Measurements from ENCODE around the gene SPON1.
"Not testable (repeated sequence)": the region's sequence is repeated elsewhere in the genome, so short reads cannot be mapped to it uniquely, and the experiment has no call there.

Gene SPON1

GRCh38 chr11:14242187-14242586 is 279.7 kb downstream of the SPON1 start:
- no peak overlapping the region for H3K9ac ChIP-seq (ENCODE audit: low read length)
- no peaks in the 10 kb centered on the region for H3K27me3 ChIP-seq (ENCODE audit: control insufficient read depth, insufficient read depth, low read length)
- no peaks in the 10 kb centered on the region for H3K9me3 ChIP-seq (ENCODE audit: control insufficient read depth, low read depth, low read length)
- H3K27ac ChIP-seq (ENCODE audit: low read length): no peak overlapping the region
- H3K4me1 ChIP-seq (ENCODE audit: control insufficient read depth, low read depth, low read length): no peaks in the 10 kb centered on the region
- H3K4me3 ChIP-seq (ENCODE audit: low read length): no peak overlapping the region
- H3K36me3 ChIP-seq (ENCODE audit: control insufficient read depth, low read depth, low read length): no peaks in the 10 kb centered on the region

GRCh38 chr11:14242733-14243132 is 280.2 kb downstream of the SPON1 start:
- Histone ChIP-seq H3K9me3 (ENCODE audit: control insufficient read depth, low read depth, low read length) (no peaks in the 10 kb centered on the region), H3K4me3 (ENCODE audit: low read length) (no peak overlapping the region), H3K9ac (ENCODE audit: low read length) (no peak overlapping the region), H3K36me3 (ENCODE audit: control insufficient read depth, low read depth, low read length) (no peaks in the 10 kb centered on the region), H3K27me3 (ENCODE audit: control insufficient read depth, insufficient read depth, low read length) (no peaks in the 10 kb centered on the region), H3K27ac (ENCODE audit: low read length) (no peak overlapping the region), H3K4me1 (ENCODE audit: control insufficient read depth, low read depth, low read length) (no peaks in the 10 kb centered on the region)

- Histone ChIP-seq H3K27ac (ENCODE audit: low read length) (no peak overlapping the region), H3K27me3 (ENCODE audit: control insufficient read depth, insufficient read depth, low read length) (no peaks in the 10 kb centered on the region), H3K9me3 (ENCODE audit: control insufficient read depth, low read depth, low read length) (no peaks in the 10 kb centered on the region), H3K36me3 (ENCODE audit: control insufficient read depth, low read depth, low read length) (no peaks in the 10 kb centered on the region), H3K4me1 (ENCODE audit: control insufficient read depth, low read depth, low read length) (peaks cover 13% of the 10 kb centered on the region), H3K4me3 (ENCODE audit: low read length) (no peak overlapping the region), H3K9ac (ENCODE audit: low read length) (no peak overlapping the region)
These were observed 282.4 kb downstream of the SPON1 start for GRCh38 chr11:14244926-14245325.

GRCh38 chr11:14245444-14245843 is 282.9 kb downstream of the SPON1 start:
- H3K27ac ChIP-seq (ENCODE audit: low read length): no peak overlapping the region
- H3K36me3 ChIP-seq (ENCODE audit: control insufficient read depth, low read depth, low read length): no peaks in the 10 kb centered on the region
- no peak overlapping the region for H3K4me3 ChIP-seq (ENCODE audit: low read length)
- no peaks in the 10 kb centered on the region for H3K27me3 ChIP-seq (ENCODE audit: control insufficient read depth, insufficient read depth, low read length)
- H3K9ac ChIP-seq (ENCODE audit: low read length): no peak overlapping the region
- peaks cover 13% of the 10 kb centered on the region for H3K4me1 ChIP-seq (ENCODE audit: control insufficient read depth, low read depth, low read length)
- H3K9me3 ChIP-seq (ENCODE audit: control insufficient read depth, low read depth, low read length): no peaks in the 10 kb centered on the region

GRCh38 chr11:14248580-14248981 is 286.1 kb downstream of the SPON1 start:
- Histone ChIP-seq H3K4me3 (ENCODE audit: low read length) (no peak overlapping the region), H3K9me3 (ENCODE audit: control insufficient read depth, low read depth, low read length) (no peaks in the 10 kb centered on the region), H3K4me1 (ENCODE audit: control insufficient read depth, low read depth, low read length) (peaks cover 13% of the 10 kb centered on the region), H3K9ac (ENCODE audit: low read length) (no peak overlapping the region), H3K27me3 (ENCODE audit: control insufficient read depth, insufficient read depth, low read length) (no peaks in the 10 kb centered on the region), H3K36me3 (ENCODE audit: control insufficient read depth, low read depth, low read length) (no peaks in the 10 kb centered on the region), H3K27ac (ENCODE audit: low read length) (no peak overlapping the region)

- Histone ChIP-seq H3K9me3 (ENCODE audit: control insufficient read depth, low read depth, low read length) (no peaks in the 10 kb centered on the region), H3K36me3 (ENCODE audit: control insufficient read depth, low read depth, low read length) (no peaks in the 10 kb centered on the region), H3K4me1 (ENCODE audit: control insufficient read depth, low read depth, low read length) (peaks cover 13% of the 10 kb centered on the region), H3K27me3 (ENCODE audit: control insufficient read depth, insufficient read depth, low read length) (no peaks in the 10 kb centered on the region), H3K9ac (ENCODE audit: low read length) (no peak overlapping the region), H3K4me3 (ENCODE audit: low read length) (no peak overlapping the region), H3K27ac (ENCODE audit: low read length) (no peak overlapping the region)
These were observed 286.8 kb downstream of the SPON1 start for GRCh38 chr11:14249121-14249963.

- Histone ChIP-seq H3K4me1 (ENCODE audit: control insufficient read depth, low read depth, low read length) (peaks cover 13% of the 10 kb centered on the region), H3K27ac (ENCODE audit: low read length) (no peak overlapping the region), H3K9me3 (ENCODE audit: control insufficient read depth, low read depth, low read length) (no peaks in the 10 kb centered on the region), H3K9ac (ENCODE audit: low read length) (no peak overlapping the region), H3K4me3 (ENCODE audit: low read length) (no peak overlapping the region), H3K27me3 (ENCODE audit: control insufficient read depth, insufficient read depth, low read length) (no peaks in the 10 kb centered on the region), H3K36me3 (ENCODE audit: control insufficient read depth, low read depth, low read length) (no peaks in the 10 kb centered on the region)
These were observed 289.2 kb downstream of the SPON1 start for GRCh38 chr11:14251754-14252153.

DNA sequence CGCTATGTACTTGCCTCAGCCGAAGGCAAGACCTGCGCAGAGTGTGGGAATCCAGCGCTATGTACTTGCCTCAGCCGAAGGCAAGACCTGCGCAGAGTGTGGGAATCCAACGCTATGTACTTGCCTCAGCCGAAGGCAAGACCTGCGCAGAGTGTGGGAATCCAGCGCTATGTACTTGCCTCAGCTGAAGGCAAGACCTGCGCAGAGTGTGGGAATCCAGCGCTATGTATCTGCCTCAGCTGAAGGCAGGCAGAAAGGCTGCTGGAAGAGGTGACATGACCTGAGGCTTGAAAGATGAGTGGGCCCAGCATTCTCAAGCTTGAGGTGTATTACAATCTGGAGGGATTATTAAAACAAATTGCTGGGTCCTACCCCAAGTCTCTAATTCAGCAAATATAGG is 290.0 kb downstream of the SPON1 start:
- H3K9me3 ChIP-seq (ENCODE audit: control insufficient read depth, low read depth, low read length); H3K4me3 ChIP-seq (ENCODE audit: low read length); H3K9ac ChIP-seq (ENCODE audit: low read length); H3K27me3 ChIP-seq (ENCODE audit: control insufficient read depth, insufficient read depth, low read length); H3K36me3 ChIP-seq (ENCODE audit: control insufficient read depth, low read depth, low read length); H3K27ac ChIP-seq (ENCODE audit: low read length): not testable (repeated sequence)
- peaks cover 13% of the 10 kb centered on the region for H3K4me1 ChIP-seq (ENCODE audit: control insufficient read depth, low read depth, low read length)

GRCh38 chr11:14253421-14253820 is 290.9 kb downstream of the SPON1 start:
- Histone ChIP-seq H3K9ac (ENCODE audit: low read length) (no peak overlapping the region), H3K4me1 (ENCODE audit: control insufficient read depth, low read depth, low read length) (peaks cover 9% of the 10 kb centered on the region), H3K27me3 (ENCODE audit: control insufficient read depth, insufficient read depth, low read length) (no peaks in the 10 kb centered on the region), H3K9me3 (ENCODE audit: control insufficient read depth, low read depth, low read length) (no peaks in the 10 kb centered on the region), H3K4me3 (ENCODE audit: low read length) (no peak overlapping the region), H3K36me3 (ENCODE audit: control insufficient read depth, low read depth, low read length) (no peaks in the 10 kb centered on the region), H3K27ac (ENCODE audit: low read length) (no peak overlapping the region)

DNA sequence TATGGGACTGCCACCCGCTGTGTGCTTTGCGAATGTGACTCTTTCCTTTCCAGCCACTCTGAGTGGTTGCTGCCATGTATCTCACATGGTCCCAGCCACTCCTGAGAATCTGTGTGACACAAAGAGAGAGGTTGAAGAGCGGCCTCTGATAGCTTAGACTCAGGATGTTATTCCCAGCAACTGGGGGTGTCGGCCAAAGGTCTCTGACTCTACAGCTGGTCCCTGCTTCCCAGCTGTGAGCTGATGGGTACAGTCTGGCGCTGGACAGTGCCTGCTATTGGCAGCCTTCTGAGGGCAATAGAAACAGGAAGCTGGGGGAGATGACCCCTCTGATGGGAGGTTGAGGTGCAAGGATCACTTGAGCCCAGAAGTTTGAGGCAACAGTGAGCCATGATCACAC is 291.3 kb downstream of the SPON1 start:
- Histone ChIP-seq H3K9ac (ENCODE audit: low read length) (no peak overlapping the region), H3K36me3 (ENCODE audit: control insufficient read depth, low read depth, low read length) (no peaks in the 10 kb centered on the region), H3K27ac (ENCODE audit: low read length) (no peak overlapping the region), H3K4me1 (ENCODE audit: control insufficient read depth, low read depth, low read length) (peaks cover 5% of the 10 kb centered on the region), H3K9me3 (ENCODE audit: control insufficient read depth, low read depth, low read length) (no peaks in the 10 kb centered on the region), H3K27me3 (ENCODE audit: control insufficient read depth, insufficient read depth, low read length) (no peaks in the 10 kb centered on the region), H3K4me3 (ENCODE audit: low read length) (no peak overlapping the region)

- Histone ChIP-seq H3K9me3 (ENCODE audit: control insufficient read depth, low read depth, low read length) (no peaks in the 10 kb centered on the region), H3K27ac (ENCODE audit: low read length) (no peak overlapping the region), H3K9ac (ENCODE audit: low read length) (no peak overlapping the region), H3K4me1 (ENCODE audit: control insufficient read depth, low read depth, low read length) (no peaks in the 10 kb centered on the region), H3K36me3 (ENCODE audit: control insufficient read depth, low read depth, low read length) (no peaks in the 10 kb centered on the region), H3K27me3 (ENCODE audit: control insufficient read depth, insufficient read depth, low read length) (no peaks in the 10 kb centered on the region), H3K4me3 (ENCODE audit: low read length) (no peak overlapping the region)
These were observed 292.2 kb downstream of the SPON1 start for GRCh38 chr11:14254533-14255237.

DNA sequence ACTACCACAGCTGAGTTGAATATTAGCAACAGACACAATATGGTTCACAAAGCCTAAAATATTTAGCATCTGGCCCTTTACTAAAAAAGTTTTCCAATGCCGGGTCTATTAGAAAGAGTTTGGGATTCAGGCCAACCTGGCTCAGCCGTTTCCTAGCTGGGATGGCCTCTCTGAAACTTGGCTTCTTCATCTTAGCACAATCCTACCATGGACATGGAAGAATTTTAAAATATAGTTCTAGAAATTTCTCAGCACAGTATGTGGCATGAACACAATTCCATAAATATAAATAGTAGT is 292.7 kb downstream of the SPON1 start:
- Histone ChIP-seq H3K4me3 (ENCODE audit: low read length) (no peak overlapping the region), H3K9ac (ENCODE audit: low read length) (no peak overlapping the region), H3K36me3 (ENCODE audit: control insufficient read depth, low read depth, low read length) (no peaks in the 10 kb centered on the region), H3K4me1 (ENCODE audit: control insufficient read depth, low read depth, low read length) (no peaks in the 10 kb centered on the region), H3K27me3 (ENCODE audit: control insufficient read depth, insufficient read depth, low read length) (no peaks in the 10 kb centered on the region), H3K9me3 (ENCODE audit: control insufficient read depth, low read depth, low read length) (no peaks in the 10 kb centered on the region), H3K27ac (ENCODE audit: low read length) (no peak overlapping the region)
